GM19463 (cell line): ENCODE measurements around the gene NEUROD6.

Experiments used
- ATAC-seq: cut with Tn5 transposase; IDR thresholded peaks from one replicate; pipeline ENCODE4 v1.9.1; 2021; ENCODE audit warnings: mild to moderate bottlenecking, moderate library complexity; ENCODE audit not compliant: unreplicated experiment

Gene NEUROD6

GRCh38 chr7:31335161-31335856 lies 5.2 kb downstream of the NEUROD6 start:
- ATAC-seq = no peak

- ATAC-seq = no peak
These were observed 7.2 kb downstream of the NEUROD6 start for GRCh38 chr7:31333291-31333690.

GRCh38 chr7:31327071-31327470 lies 13.5 kb downstream of the NEUROD6 start:
- ATAC-seq = no peak

GRCh38 chr7:31326416-31326815 lies 14.1 kb downstream of the NEUROD6 start:
- ATAC-seq = no peak

GRCh38 chr7:31323101-31323500 lies 17.4 kb downstream of the NEUROD6 start:
- no peak for ATAC-seq

GRCh38 chr7:31320675-31321074 lies 19.9 kb downstream of the NEUROD6 start:
- no peak for ATAC-seq

- no peak for ATAC-seq
These were observed 22.2 kb downstream of the NEUROD6 start for GRCh38 chr7:31318313-31318712.

GRCh38 chr7:31316876-31317275 lies 23.6 kb downstream of the NEUROD6 start:
- no peak for ATAC-seq

- ATAC-seq = no peak
These were observed 24.8 kb downstream of the NEUROD6 start for GRCh38 chr7:31315758-31316157.

- no peak for ATAC-seq
These were observed 25.7 kb downstream of the NEUROD6 start for GRCh38 chr7:31314781-31315180.

GRCh38 chr7:31312889-31313288 lies 27.6 kb downstream of the NEUROD6 start:
- no peak for ATAC-seq

- no peak for ATAC-seq
These were observed 29.0 kb downstream of the NEUROD6 start for GRCh38 chr7:31311552-31311951.

GRCh38 chr7:31310321-31310935 lies 30.1 kb downstream of the NEUROD6 start:
- no peak for ATAC-seq

- no peak for ATAC-seq
These were observed 31.1 kb downstream of the NEUROD6 start for GRCh38 chr7:31309407-31309806.

GRCh38 chr7:31308652-31309051 lies 31.9 kb downstream of the NEUROD6 start:
- no peak for ATAC-seq

GRCh38 chr7:31307972-31308371 lies 32.6 kb downstream of the NEUROD6 start:
- no peak for ATAC-seq

GRCh38 chr7:31305260-31305659 lies 35.3 kb downstream of the NEUROD6 start:
- no peak for ATAC-seq

GRCh38 chr7:31304446-31304845 lies 36.1 kb downstream of the NEUROD6 start:
- no peak for ATAC-seq

- no peak for ATAC-seq
These were observed 38.2 kb downstream of the NEUROD6 start for GRCh38 chr7:31302356-31302755.

GRCh38 chr7:31299336-31299735 lies 41.2 kb downstream of the NEUROD6 start:
- no peak for ATAC-seq

GRCh38 chr7:31290601-31291000 lies 49.9 kb downstream of the NEUROD6 start:
- ATAC-seq = no peak
